GM12878 (cell line): ENCODE results near the gene PXT1. TPM values are rescaled to one million over a fixed set of nuclear protein-coding genes. Genes with fewer than 3 reads are reported as not detected.

Source experiments
- ATAC-seq: fragments of 200-7000 bp; cut with Tn5 transposase; 3 replicates; pipeline ENCODE4 v1.9.1; 2020; ENCODE audit warnings: mild to moderate bottlenecking, moderate library complexity
- BruUV-seq: library from RNA; stranded (reverse); fragments of 400-500 nt; replicated peaks from 2 replicates; lab custom pipeline; 2021; lab: Mats Ljungman, UMichigan
- CTCF ChIA-PET: fragments of 300-600 bp; sonication (Branson Sonifier 250); formaldehyde crosslinking; extraction: SDS; loops from one replicate; lab custom pipeline; 2021; ENCODE audit warnings: inconsistent platforms; lab: Yijun Ruan, JAX
- POLR2A ChIA-PET: fragments of 350-600 bp; formaldehyde crosslinking; extraction: SDS; loops from one replicate; lab custom pipeline; 2021; ENCODE audit warnings: inconsistent platforms; lab: Charles Lee
- RAD21 ChIA-PET: fragments of 300-600 bp; sonication (Branson Sonifier 250); formaldehyde crosslinking; loops from one replicate; lab custom pipeline; 2023; ENCODE audit warnings: antibody characterized with exemption; ENCODE audit not compliant: unreplicated experiment; lab: Charles Lee
- SMC1A ChIA-PET: fragments of 300-600 bp; sonication (Branson Sonifier 250); formaldehyde crosslinking; loops from one replicate; lab custom pipeline; 2023; ENCODE audit not compliant: unreplicated experiment, uncharacterized antibody; lab: Charles Lee
- DNase-seq: peaks from one replicate; pipeline ENCODE4 v3.0.0-alpha.2; 2011; ENCODE audit warnings: low read depth, low spot score
- FAIRE-seq: peaks from 3 replicates; lab custom pipeline; 2011; peaks lifted over from hg19 to GRCh38; lab: Jason Lieb, UNC
- H2AFZ ChIP-seq: 2 replicates; pipeline ENCODE4 v1.6.0; 2011; ENCODE audit warnings: low read depth, low read length, control low read depth; ENCODE audit not compliant: control insufficient read depth
- H3K27ac ChIP-seq: 2 replicates; pipeline ENCODE4 v1.5.1; 2011; ENCODE audit warnings: control low read depth; ENCODE audit not compliant: control insufficient read depth, insufficient read depth
- H3K27me3 ChIP-seq, 2 experiments: replicated peaks in 1 of 2; 2 replicates each; pipeline versions ENCODE4 v1.6.0 to v1.6.1; 2011; ENCODE audit warnings: low read length in 1 of 2; ENCODE audit not compliant: control insufficient read depth in 2 of 2, insufficient read depth in 2 of 2
- H3K36me3 ChIP-seq, 2 experiments: 2 replicates each; pipeline ENCODE4 v1.5.1; 2011; ENCODE audit warnings: low read length in 1 of 2; ENCODE audit not compliant: control insufficient read depth in 2 of 2, insufficient read depth in 2 of 2
- H3K4me1 ChIP-seq: 2 replicates; pipeline ENCODE4 v1.6.1; 2011; ENCODE audit warnings: mild to moderate bottlenecking, low read length, moderate library complexity, mixed read lengths; ENCODE audit not compliant: control insufficient read depth, insufficient read depth
- H3K4me2 ChIP-seq: 2 replicates; pipeline ENCODE4 v1.6.0; 2011; ENCODE audit warnings: control low read depth; ENCODE audit not compliant: control insufficient read depth, insufficient read depth
- H3K4me3 ChIP-seq: fragments of 200-600 bp; sonication (generic); 2 replicates; pipeline ENCODE4 v1.5.1; 2016
- H3K79me2 ChIP-seq: 2 replicates; pipeline ENCODE4 v1.6.0; 2011; ENCODE audit warnings: low read length; ENCODE audit not compliant: control insufficient read depth, insufficient read depth
- H3K9ac ChIP-seq: 2 replicates; pipeline ENCODE4 v1.8.0; 2011; ENCODE audit warnings: low read length, control low read depth, mixed read lengths; ENCODE audit not compliant: control insufficient read depth, insufficient read depth
- H3K9me3 ChIP-seq: replicated peaks from 3 replicates; pipeline ENCODE4 v1.5.1; 2011; ENCODE audit warnings: mild to moderate bottlenecking, low read length; ENCODE audit not compliant: control insufficient read depth, insufficient read depth
- H4K20me1 ChIP-seq: 2 replicates; pipeline ENCODE4 v1.6.0; 2011; ENCODE audit not compliant: control insufficient read depth, insufficient read depth
- ASH2L ChIP-seq: fragments of 300-600, 200-600 bp; sonication (generic); IDR thresholded peaks from 2 replicates; pipeline ENCODE4 v1.6.1; 2017; ENCODE audit warnings: low read depth, mild to moderate bottlenecking, borderline replicate concordance
- FOXM1 ChIP-seq: IDR thresholded peaks from 2 replicates; pipeline ENCODE4 v1.6.1; 2012; ENCODE audit warnings: low read depth, mild to moderate bottlenecking, inconsistent platforms, low read length, moderate library complexity
- HCFC1 ChIP-seq: fragments of 150-350 bp; IDR thresholded peaks from 2 replicates; pipeline ENCODE4 v1.6.1; 2014; ENCODE audit warnings: low read length
- HSF1 ChIP-seq: fragments of 150-350 bp; IDR thresholded peaks from 2 replicates; pipeline ENCODE4 v1.6.1; 2014; ENCODE audit warnings: mild to moderate bottlenecking, low read depth, low read length
- IRF5 ChIP-seq: fragments of 450-650 bp; IDR thresholded peaks from 2 replicates; pipeline ENCODE4 v1.6.1; 2017; ENCODE audit warnings: borderline replicate concordance
- MAX ChIP-seq: IDR thresholded peaks from 2 replicates; pipeline ENCODE4 v1.6.1; 2012; ENCODE audit warnings: low read depth, low read length, improper control_type of control experiment
- NFIC ChIP-seq: IDR thresholded peaks from 2 replicates; pipeline ENCODE4 v1.6.1; 2012; ENCODE audit warnings: low read depth, mild to moderate bottlenecking, inconsistent platforms, low read length, moderate library complexity
- POLR2A ChIP-seq: IDR thresholded peaks from 2 replicates; pipeline ENCODE4 v1.6.1; 2011; ENCODE audit warnings: low read depth, mild to moderate bottlenecking, low read length
- SMC3 ChIP-seq: IDR thresholded peaks from 2 replicates; pipeline ENCODE4 v1.6.1; 2011; ENCODE audit warnings: low read length, improper control_type of control experiment, borderline replicate concordance
- ZBTB11 ChIP-seq: fragments of 450-650 bp; formaldehyde crosslinking; IDR thresholded peaks from 2 replicates; pipeline ENCODE4 v1.5.0; 2022; ENCODE audit warnings: mild to moderate bottlenecking, missing genetic modification characterization
- ZNF592 ChIP-seq: fragments of 450-650 bp; IDR thresholded peaks from 2 replicates; pipeline ENCODE4 v1.6.1; 2017; ENCODE audit warnings: mild to moderate bottlenecking, moderate library complexity
- WGBS: methylation state at CpG from one replicate; pipeline ENCODE4 v1.1.6; 2016; ENCODE audit warnings: low lambda C conversion rate; ENCODE audit not compliant: insufficient replicate concordance, insufficient coverage; ENCODE audit errors: missing lambda C conversion rate; 5-methylcytosine and 5-hydroxymethylcytosine counted together
- in situ Hi-C: fragments of 300-500 bp; cut with MboI; formaldehyde crosslinking; loops from 9 replicates; pipeline ENCODE4 v1.14.3; 2018; ENCODE audit warnings: mixed read lengths
- intact Hi-C: fragments of 100-400 bp; cut with micrococcal nuclease; formaldehyde crosslinking; loops from one replicate; pipeline ENCODE4 v1.14.2; 2022; ENCODE audit not compliant: unreplicated experiment
- polyA plus RNA-seq, 11 experiments: library from polyadenylated mRNA; depleted of rRNA in 4 of 11; unstranded in 6 of 11; stranded (reverse) in 5 of 11; fragments of >200 nt; fragmentation: Nextera tagmentation in 4 of 11; fragmentation: Illumina TruSeq in 1 of 11; extraction: Ambion mirVana in 4 of 11; extraction: Trizol in 1 of 11; gene quantifications; 1 replicate in 1 of 11; 2 replicates in 10 of 11; pipeline versions ENCODE4 v1.2.1 to v1.2.3, GENCODE V29; 2011 to 2016; ENCODE audit warnings: inconsistent platforms in 2 of 11, missing spikeins in 2 of 11, low read depth in 1 of 11
- total RNA-seq, 4 experiments: library from RNA; depleted of rRNA in 3 of 4; stranded (reverse); fragments of >200 nt in 3 of 4; fragmentation: Illumina TruSeq in 1 of 4; extraction: Trizol in 1 of 4; gene quantifications; 2 replicates each; pipeline versions ENCODE4 v1.2.1 to v1.2.3, GENCODE V29; 2013 to 2021

PXT1 gene
- total and polyA plus RNA-seq, 10 of the 15 experiments (the other 5 are each of a cell fraction or from before 2014, with no cell fraction given), result 0.27 to 2.9 (median 0.50) TPM

GRCh38 chr6:36418558-36418957 is 24.1 kb downstream of the PXT1 start:
- in situ Hi-C loops, result no loop called here
- no peak for ATAC-seq

More at GRCh38 chr6:36418558-36418957, 24.1 kb downstream of the PXT1 start:
- Histone ChIP-seq H3K4me2 (no peak overlapping the region), H3K36me3 (no peaks in the 10 kb centered on the region), H3K4me1 (peaks cover 4% of the 10 kb centered on the region), H3K9ac (no peak overlapping the region), H3K27me3 (no peaks in the 10 kb centered on the region), H4K20me1 (no peaks in the 10 kb centered on the region), H3K79me2 (no peaks in the 10 kb centered on the region), H3K27ac (no peak overlapping the region), H3K4me3 (no peak overlapping the region), H3K9me3 (peaks cover 1% of the 10 kb centered on the region; the same call in 1 of the 3 replicates), H2AFZ (no peak overlapping the region)
- no peak for TF ChIP-seq NFIC
- TF ChIP-seq ASH2L, result no peak
- no peak for TF ChIP-seq ZNF592
- TF ChIP-seq IRF5, result no peak
- no peak for TF ChIP-seq HSF1
- TF ChIP-seq SMC3, result no peak
- TF ChIP-seq FOXM1, result no peak
- TF ChIP-seq HCFC1, result no peak
- no peak for TF ChIP-seq ZBTB11
- no peak for TF ChIP-seq MAX
- TF ChIP-seq POLR2A, result no peak
- FAIRE-seq, result no peak
- ChIA-PET SMC1A (no interaction called here), RAD21 (no interaction called here), CTCF (interaction anchor here (0.8 to 1.4 kb wide), 3 partner anchors 12 to 116 kb away, joined by 3 to 4 read pairs (median 4); no protein-coding TSS in a partner anchor), POLR2A (interaction anchor here (0.7 kb wide), 1 partner anchor 141 kb away, joined by 3 read pairs; no protein-coding TSS in a partner anchor)
- DNase-seq, result no peak
- 61% methylated on average over 3 of the region's 3 CpGs for WGBS
- intact Hi-C loops, result no loop called here
- no TSS peak for BruUV-seq
